HG02763 (cell line): Measurements from ENCODE around the gene TACSTD2.
"Not testable (repeated sequence)": the region's sequence is repeated elsewhere in the genome, so short reads cannot be mapped to it uniquely, and the experiment has no call there.

Source experiments
- ATAC-seq: cut with Tn5 transposase; IDR thresholded peaks from one replicate; pipeline ENCODE4 v1.9.1; 2021; ENCODE audit warnings: mild to moderate bottlenecking, moderate library complexity; ENCODE audit not compliant: unreplicated experiment

Gene TACSTD2, protein sequence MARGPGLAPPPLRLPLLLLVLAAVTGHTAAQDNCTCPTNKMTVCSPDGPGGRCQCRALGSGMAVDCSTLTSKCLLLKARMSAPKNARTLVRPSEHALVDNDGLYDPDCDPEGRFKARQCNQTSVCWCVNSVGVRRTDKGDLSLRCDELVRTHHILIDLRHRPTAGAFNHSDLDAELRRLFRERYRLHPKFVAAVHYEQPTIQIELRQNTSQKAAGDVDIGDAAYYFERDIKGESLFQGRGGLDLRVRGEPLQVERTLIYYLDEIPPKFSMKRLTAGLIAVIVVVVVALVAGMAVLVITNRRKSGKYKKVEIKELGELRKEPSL

DNA sequence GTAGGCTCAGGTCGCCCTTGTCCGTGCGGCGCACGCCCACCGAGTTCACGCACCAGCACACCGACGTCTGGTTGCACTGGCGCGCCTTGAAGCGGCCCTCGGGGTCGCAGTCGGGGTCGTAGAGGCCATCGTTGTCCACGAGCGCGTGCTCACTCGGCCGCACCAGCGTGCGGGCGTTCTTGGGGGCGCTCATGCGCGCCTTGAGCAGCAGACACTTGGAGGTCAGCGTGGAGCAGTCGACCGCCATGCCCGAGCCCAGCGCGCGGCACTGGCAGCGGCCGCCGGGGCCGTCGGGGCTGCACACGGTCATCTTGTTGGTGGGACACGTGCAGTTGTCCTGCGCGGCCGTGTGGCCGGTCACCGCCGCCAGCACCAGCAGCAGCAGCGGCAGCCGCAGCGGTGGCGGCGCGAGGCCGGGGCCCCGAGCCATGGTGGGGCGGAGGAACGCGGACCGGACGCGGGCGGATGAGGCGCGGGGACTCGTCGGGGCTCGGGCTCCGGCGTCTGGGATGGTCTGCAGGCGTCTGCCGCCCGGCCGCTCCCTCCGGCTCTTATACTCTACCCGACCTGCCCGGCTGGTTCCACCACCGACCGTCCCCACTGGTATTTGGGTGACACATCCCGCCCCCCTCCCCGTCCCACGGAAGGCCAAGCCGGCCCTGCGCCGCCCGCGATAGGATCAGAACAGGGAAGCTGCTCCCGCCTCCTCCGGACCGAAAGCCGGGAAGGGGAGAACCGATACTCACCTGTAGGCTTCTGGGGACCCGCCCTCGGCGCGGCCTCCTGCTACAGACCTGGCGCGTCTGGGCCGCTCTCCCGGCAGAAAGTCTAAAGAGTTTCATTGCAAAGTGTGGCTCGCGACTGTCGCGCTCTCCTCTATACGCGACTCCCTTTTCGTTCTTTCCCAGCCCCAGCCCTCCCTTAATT is at the start of gene TACSTD2:
Gene TACSTD2, minus strand, starts transcription at position 526 of the 927 bp plus-strand sequence. Its CDS starts 96 bp downstream, at position 430.
- no peak for ATAC-seq

DNA sequence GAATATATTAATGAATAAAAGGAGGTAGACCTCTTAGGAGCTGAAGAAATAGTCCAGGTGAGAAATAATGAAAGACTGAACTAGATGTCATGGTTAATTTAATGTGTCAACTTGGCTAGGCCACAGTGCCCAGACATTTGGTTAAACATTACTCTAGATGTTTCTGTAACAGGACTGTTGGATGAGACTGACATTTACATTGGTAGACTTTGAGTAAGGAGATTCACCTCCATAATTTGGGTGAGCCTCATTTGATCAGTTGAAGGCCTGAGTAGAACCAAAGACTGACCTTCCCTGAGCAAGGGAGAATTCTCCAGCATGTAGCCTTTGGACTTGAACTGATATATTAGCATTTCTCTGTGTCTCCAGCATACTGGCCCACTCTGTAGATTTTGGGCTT is 49.2 kb upstream of the TACSTD2 start:
- ATAC-seq = no peak

DNA sequence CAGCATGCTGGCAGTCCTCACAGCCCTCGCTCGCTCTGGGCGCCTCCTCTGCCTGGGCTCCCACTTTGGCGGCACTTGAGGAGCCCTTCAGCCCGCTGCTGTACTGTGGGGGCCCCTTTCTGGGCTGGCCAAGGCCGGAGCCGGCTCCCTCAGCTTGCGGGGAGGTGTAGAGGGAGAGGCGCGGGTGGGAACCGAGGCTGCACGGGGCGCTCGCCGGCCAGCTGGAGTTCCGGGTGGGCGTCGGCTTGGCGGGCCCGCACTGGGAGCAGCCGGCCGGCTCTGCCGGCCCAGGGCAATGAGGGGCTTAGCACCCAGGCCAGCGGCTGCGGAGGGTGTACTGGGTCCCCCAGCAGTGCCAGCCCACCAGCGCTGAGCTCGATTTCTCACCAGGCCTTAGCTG is 46.2 kb upstream of the TACSTD2 start:
- not testable (repeated sequence) for ATAC-seq

DNA sequence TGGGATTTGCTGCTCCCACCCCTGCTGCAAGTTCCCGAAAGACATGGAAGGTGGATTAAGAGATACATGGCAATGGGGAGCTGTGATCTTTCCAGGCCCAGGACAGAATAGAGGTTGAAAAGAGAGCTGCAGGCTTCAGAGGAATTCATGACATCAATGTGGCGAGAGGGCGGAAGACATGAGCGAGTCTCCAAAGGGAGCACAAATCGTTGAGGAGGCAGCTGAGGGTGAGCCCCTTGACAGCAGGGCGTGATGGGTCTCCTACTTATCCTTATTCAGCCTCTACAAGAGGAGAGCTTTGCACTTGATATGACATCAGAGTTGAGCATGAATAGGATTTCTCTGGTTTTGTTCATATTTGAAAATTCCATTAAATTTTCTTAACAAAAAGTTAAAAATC is 45.5 kb upstream of the TACSTD2 start:
- no peak for ATAC-seq

DNA sequence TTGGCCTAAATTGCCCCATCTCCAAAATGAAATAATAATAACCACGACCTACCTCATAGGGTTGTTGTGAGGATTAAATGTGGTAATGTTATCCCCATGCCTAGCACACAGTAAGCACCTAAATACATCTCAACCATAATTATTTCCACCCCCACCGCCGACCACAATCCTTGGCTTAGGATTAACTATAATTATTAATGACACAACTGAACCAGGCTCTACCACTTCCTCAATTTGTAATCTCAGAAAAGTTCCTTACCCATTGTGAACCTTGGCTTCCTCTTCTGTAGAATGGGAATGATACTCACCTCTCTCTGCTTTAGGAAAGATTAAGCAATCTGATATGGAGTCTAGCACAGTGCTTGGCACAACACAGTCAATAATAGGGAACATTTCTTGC is 44.3 kb upstream of the TACSTD2 start:
- no peak for ATAC-seq

DNA sequence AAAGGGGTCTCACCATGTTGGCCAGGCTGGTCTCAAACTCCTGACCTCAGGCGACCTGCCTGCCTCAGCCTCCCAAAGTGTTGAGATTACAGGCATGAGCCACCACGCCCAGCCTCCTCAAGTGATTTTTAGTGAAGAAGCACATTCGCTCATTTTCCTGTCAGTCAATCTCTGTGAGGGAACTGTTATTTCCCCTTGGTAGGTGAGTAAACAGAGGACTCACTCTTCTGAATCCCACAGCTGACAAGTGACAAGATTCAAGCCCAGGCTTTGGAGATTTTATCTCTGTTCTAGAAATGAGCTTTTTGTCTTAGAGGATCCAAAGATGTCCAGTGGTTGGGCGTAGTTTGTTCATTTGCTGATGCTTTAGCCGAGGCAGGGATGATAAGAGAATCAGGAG is 43.9 kb upstream of the TACSTD2 start:
- ATAC-seq = no peak

DNA sequence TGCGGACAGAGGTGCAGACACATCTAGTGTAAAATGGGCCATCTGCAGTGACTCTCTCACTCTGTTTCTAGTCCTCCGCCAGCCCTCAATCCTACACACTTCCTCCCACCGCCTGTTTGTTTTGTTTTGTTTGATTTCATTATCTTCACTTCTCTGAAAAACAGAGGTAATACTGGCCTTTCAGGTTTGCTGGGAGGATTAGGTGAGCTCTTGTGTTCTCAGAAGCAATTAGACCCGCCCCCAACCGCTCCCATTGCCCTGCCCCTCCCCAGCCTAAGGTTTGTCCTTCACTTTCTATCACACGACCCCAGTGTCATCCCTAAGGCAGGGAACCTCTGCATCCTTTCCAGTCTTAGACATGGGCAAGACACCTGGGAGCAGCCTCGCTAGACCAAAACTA is 43.2 kb upstream of the TACSTD2 start:
- ATAC-seq = no peak

DNA sequence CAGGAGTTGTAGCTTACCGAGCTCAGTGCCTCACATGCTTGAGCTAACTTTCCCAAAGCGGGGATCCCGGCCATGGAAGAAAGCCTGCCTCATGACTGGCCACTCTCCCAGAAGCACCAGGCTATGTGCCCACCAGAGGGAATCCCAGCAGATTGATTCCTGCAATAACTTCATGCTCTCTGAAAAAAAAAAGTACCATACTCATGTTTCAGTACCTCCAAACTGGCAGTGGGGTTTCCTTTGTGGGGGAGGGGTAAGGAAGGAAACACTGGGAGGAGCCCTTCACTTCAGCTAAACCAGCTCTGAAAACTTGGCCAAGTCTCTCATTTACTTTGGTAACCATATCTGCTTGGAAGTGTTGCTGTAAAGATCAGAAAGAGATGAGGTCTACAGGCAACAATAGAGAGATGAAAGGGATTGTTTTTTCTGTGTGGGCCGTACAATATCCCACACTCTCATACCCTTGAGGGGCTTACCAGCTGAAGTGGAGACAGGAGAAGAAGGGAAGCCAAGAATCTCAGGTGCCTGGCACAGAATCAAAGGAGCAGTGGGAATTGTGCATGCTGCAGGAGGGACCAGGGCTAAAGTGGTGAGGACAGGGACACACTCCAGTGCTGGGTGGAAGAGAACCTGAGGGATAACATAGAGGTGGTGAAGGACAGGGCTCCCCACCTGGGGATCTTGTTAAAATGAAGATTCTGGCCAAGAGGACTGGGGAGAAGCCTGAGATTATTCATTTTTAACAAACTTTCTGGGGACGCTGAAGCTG is 42.4 kb upstream of the TACSTD2 start:
- no peak for ATAC-seq

DNA sequence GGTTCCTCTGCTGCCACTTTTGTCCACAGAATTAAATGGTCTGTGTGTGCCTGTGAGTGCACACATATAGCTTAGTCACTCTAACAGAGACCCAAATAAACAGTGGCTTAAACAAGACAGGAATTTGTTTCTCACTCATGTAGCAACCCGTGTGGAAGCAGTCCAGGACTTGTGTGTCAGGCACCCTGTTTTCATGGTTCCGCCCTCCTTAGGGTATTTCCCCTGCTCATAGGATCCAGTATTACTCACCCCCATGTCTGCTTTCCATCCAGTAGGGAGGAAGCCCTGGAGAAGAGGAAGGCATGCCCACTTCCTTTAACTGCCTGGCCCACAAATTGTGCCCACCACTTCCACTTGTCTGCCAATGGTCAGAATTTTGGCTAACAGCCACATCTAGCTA is 41.3 kb upstream of the TACSTD2 start:
- no peak for ATAC-seq

DNA sequence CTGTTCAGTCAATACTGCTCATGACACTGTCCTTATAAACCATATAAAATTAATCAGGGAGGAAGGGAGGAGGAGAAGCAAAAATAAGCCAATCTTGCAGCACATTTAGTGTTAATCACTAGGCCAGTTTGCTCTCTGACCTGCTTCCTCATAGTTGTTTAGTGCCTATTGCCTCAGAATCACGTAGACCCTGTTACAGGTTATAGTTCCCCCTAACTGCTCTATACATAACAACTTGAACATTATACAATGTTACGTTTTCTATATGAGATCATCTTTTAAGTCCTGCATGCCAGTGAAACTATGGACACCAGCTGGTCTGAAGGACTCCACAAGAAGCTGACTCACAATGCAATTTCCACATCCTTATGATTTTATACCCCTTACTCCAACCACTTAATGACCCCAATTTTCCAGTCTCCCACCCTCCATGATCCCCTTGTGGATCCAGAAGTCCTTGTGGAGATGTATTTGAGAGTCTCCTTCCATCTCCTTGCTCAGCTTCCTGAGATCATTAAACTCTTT is 34.9 kb upstream of the TACSTD2 start:
- ATAC-seq = no peak

DNA sequence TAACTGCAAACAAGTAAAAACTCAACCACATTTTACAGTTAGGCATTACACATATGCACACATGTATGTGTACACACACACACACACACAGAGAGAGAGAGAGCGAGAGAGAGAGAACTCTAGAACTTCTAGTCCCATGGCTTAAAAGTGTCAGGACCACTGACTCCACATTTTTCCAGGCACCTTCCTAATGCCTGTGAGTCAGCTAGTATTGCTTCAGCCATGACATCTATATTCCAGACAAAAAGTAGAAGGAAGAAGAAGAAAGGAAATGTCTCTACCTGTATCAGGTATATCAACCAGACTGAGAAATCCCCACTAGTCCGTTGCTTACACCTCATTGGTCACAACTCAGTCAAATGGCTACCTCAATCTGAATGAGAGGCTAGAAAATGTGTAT is 31.9 kb upstream of the TACSTD2 start:
- no peak for ATAC-seq

DNA sequence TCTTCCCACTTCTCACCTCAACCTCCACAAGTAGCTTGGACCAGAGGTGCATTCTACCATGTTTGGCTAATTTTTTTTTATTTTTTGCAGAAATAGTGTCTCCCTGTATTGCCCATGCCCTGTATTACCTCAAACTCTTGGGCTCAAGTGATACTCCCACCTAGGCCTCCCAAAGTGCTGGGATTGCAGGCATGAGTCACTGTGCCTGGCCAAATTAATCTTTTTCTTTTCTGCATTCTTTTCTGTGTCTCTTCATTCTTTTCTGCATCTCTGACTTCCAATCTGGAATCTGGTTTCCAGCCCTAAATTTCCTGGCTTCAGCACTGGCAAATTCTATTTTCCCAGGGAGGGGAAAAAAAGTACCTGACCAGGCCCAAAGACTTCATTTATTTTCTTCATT is 31.2 kb upstream of the TACSTD2 start:
- no peak for ATAC-seq

DNA sequence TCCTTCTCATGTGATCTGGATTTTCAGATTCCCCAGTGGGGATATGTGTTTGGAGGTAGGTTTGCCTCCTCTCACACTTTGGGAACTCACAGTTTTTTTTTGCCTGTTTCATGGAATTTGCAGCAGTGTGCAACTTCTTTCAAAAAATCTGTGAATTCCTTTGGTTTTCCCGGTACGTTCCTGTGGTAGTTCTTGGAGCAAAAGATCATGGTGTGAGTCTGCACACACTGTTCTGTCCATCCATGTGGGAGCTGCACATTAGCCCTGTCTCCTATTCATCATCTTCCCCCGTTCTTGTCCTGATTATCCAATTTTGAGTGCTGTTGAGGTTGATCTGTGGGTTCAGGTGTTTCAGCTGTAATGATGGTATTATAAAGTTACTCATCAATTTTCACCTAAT is 30.3 kb upstream of the TACSTD2 start:
- ATAC-seq = no peak

DNA sequence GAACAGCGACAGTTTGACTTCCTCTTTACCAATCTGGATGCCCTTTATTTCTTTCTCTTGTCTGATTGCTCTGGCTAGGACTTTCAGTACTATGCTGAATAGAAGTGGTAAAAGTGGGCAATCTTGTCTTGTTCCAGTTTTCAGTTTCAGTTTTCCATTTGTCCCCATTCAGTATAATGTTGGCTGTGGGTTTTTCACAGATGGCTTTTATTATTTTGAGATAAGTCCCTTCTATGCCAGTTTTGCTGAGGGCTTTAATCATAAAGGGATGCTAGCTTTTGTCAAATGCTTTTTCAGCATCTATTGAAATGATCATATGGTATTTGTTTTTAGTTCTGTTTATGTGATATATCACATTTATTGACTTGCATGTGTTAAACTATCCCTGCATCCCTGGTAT is 24.9 kb upstream of the TACSTD2 start:
- not testable (repeated sequence) for ATAC-seq

DNA sequence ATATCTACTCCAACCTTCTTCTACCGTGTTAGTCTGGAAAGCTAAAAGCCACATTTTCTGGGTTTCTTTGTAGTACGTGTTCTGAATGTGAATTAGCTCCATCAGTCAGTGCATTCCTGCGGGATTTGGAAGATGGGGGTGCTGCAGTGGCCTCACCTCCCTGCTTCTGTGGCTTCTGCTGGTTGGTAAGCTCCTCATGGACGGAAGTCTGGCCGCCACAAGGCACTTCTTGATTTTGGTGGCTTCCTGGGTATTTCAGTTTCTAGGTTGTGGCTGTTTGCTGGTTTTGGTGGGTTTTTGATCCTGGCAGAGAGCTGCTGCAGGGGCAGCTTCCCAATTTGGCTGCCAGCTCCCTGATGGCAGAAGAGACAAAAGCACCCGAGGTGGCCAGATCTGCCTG is 20.9 kb upstream of the TACSTD2 start:
- ATAC-seq = no peak

DNA sequence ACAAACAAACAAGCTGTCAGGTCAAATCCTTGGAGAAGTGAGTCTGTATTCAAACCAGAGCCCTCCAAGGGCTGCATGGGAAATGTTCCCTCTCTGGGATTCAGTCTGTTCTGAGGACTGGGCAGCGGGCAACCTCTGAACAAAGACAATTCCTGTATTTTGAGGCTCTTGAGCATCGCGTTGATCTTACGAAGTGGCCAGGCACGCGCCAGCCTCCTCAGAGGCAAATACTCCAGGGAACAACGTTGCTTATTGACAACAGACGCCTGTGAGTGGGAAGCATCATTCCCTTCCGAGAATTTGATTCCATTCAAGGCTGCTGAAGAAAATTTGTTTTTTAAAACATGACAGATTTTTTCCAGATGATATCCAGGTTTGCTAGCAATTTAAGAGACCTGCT is 20.0 kb upstream of the TACSTD2 start:
- no peak for ATAC-seq

DNA sequence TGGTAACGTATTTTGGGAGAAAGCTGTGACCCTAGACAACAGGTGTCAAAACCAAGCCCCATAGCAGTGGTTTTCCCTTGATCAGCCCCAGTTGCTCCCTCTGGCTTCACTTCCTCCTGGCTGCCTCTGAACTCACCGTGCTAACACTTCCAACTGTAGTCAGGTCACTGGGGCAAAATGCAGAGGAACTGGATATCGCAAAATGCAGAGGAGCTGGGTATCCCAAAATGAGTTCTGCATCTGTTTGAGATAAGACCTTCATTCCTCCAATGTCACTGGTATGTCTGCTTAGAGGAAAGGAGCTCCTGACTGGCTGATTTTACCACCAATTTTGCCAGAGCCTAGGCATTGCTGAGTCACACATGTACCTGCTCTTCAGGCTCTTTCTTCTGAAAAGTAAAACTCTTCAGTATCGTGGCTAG is 19.6 kb upstream of the TACSTD2 start:
- no peak for ATAC-seq

DNA sequence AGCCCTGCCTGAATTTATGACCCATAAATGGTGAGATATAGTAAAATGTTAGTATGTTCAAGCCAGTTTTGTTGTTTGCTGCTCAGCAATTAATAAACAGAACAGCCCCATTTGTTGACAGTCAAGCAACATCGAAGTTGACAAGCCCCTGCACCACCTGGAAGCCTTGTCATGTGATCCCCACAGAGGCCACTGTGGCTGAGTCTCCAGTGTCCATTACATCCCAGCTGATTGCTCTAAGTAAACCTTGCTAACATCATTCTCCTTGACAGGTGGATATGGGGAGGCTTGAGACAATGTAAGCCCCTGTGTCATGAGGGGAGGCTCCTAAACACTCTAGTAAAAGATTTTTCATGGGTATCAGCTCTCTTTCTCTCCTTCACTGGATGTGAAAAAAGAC is 17.5 kb upstream of the TACSTD2 start:
- no peak for ATAC-seq

DNA sequence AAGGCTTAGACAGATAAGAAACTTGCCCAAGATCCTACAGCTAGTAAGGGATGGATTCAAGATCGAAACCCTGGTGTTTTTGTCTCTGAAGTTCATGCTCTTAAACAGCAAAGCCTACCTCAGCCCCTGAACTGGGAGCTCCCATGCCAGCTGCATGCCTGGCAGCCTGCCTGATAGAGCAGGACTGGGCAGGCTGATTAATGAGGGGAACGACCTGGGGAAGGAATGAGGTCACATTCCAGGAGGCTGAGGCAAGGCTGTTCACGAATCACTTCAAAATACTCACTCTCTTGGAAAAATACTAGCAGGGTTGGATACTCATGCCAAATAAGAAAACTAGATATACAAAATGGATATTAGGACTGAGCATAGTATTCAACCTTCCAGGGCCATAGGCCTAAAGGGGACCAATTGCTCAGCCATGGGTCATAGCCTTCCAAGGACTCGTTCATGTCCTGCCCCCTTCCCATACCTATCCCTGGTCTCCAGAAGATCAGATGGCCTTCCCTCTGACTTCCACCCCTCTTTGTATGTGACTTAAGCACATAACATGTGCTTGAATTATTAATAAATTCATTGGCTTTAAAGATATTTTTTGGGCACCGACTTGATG is 15.6 kb upstream of the TACSTD2 start:
- ATAC-seq = no peak

DNA sequence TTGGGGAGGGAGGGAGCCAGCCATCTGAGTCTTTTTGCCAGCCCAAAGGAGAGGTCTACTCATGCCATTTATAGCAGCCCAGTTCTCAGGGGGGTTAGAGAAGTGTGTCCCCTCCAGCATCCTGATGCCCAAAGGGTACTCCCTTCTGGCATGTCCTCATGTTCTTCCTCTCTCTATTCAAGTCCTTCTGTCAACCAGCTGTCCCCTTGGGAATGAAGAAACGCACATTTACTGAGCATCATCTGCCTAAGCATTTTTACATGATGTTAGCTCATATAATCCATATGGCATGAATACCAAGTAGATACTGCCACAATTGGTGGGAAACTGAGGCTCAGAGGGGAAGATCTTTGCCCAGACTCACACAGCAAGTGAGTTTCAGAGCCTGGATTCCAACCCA is 14.8 kb upstream of the TACSTD2 start:
- ATAC-seq = no peak

DNA sequence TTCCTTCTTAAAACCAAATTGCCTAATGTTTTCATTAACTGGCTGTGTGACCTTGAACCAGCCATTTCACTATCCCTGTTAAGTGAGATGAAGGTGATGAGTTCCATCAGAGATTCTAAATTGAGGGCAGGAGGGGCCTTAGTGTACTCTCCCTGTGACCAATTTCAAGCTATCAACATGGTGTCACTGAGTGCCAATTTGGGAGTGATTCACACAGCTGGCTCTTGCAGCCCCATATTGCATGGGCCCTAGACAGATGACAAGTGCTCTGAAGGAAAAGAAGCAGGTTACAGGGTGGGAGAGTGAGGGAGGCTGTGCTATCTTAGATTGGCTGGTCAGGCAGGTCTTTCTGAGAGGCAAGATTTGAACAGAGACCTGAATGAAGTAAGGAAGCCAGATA is 13.0 kb upstream of the TACSTD2 start:
- no peak for ATAC-seq
